ENCODE results near the gene SARS1. TPM values are rescaled to one million over a fixed set of nuclear protein-coding genes. Genes with fewer than 3 reads are reported as not detected.

Gene SARS1
- total and polyA plus RNA-seq, 8 donors: 139 to 189 (median 145) TPM

GRCh38 chr1:109248797-109249629 lies 35.3 kb downstream of the SARS1 start, which contains the start of gene CELSR2:
Gene CELSR2, plus strand, starts transcription at chr1:109249539. Its CDS starts 541 bp downstream, at chr1:109250080.
- ATAC-seq (peak; percentile 90), DNase-seq (peak; percentile 46 to 90 (median 68))
- Histone ChIP-seq H3K4me3 (peak within 1 kb of the TSS; percentile 35 to 47), H3K4me1 (peaks cover 6 to 20% of the 10 kb centered on the region in 2 donors), H3K9me3 (no peaks in the 10 kb centered on the region), H3K27ac (no peak within 1 kb of the TSS), H3K27me3 (peaks cover 0 to 38% of the 10 kb centered on the region in 2 donors), H3K36me3 (no peaks in the 10 kb centered on the region)
- no peak for TF ChIP-seq CTCF (IDR thresholded peaks at IDR 0.05)
- intact Hi-C loops (cut with DNase I): no loop called here

GRCh38 chr1:109249654-109250401 lies 36.1 kb downstream of the SARS1 start:
- peak overlapping the region; percentile 35 to 47 for H3K4me3 ChIP-seq
- peak in 1 of 4 donors; percentile 81 for DNase-seq
- no peak for ATAC-seq
- H3K27ac ChIP-seq: no peak overlapping the region
- TF ChIP-seq CTCF (IDR thresholded peaks at IDR 0.05): no peak
- H3K4me1 ChIP-seq: peaks cover 15 to 29% of the 10 kb centered on the region in 2 donors
- intact Hi-C loops (cut with DNase I): no loop called here
- H3K9me3 ChIP-seq: no peaks in the 10 kb centered on the region
- H3K36me3 ChIP-seq: no peaks in the 10 kb centered on the region
- H3K27me3 ChIP-seq: peaks cover 0 to 36% of the 10 kb centered on the region in 2 donors

DNA sequence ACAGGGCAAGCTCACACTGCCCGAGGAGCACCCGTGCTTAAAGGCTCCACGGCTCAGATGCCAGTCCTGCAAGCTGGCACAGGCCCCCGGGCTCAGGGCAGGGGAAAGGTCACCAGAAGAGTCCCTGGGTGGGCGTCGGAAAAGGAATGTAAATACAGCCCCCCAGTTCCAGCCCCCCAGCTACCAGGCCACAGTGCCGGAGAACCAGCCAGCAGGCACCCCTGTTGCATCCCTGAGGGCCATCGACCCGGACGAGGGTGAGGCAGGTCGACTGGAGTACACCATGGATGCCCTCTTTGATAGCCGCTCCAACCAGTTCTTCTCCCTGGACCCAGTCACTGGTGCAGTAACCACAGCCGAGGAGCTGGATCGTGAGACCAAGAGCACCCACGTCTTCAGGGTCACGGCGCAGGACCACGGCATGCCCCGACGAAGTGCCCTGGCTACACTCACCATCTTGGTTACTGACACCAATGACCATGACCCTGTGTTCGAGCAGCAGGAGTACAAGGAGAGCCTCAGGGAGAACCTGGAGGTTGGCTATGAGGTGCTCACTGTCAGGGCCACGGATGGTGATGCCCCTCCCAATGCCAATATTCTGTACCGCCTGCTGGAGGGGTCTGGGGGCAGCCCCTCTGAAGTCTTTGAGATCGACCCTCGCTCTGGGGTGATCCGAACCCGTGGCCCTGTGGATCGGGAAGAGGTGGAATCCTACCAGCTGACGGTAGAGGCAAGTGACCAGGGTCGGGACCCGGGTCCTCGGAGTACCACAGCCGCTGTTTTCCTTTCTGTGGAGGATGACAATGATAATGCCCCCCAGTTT lies 36.9 kb downstream of the SARS1 start:
- Histone ChIP-seq H3K4me1 (peaks cover 17 to 30% of the 10 kb centered on the region in 2 donors), H3K27me3 (peaks cover 0 to 36% of the 10 kb centered on the region in 2 donors), H3K27ac (no peak overlapping the region), H3K4me3 (peak overlapping the region in 1 of 2 donors; percentile 47), H3K36me3 (no peaks in the 10 kb centered on the region), H3K9me3 (no peaks in the 10 kb centered on the region)
- ATAC-seq (no peak), DNase-seq (peak in 1 of 4 donors; percentile 56)
- no peak for TF ChIP-seq CTCF (IDR thresholded peaks at IDR 0.05)
- intact Hi-C loops (cut with DNase I): no loop called here

- TF ChIP-seq CTCF (IDR thresholded peaks at IDR 0.05): no peak
- intact Hi-C loops (cut with DNase I): no loop called here
These were observed 37.8 kb downstream of the SARS1 start for GRCh38 chr1:109251277-109252166.

More at GRCh38 chr1:109251277-109252166, 37.8 kb downstream of the SARS1 start:
- Histone ChIP-seq H3K27ac (no peak overlapping the region), H3K27me3 (peaks cover 0 to 36% of the 10 kb centered on the region in 2 donors), H3K4me3 (no peak overlapping the region), H3K36me3 (no peaks in the 10 kb centered on the region), H3K9me3 (no peaks in the 10 kb centered on the region), H3K4me1 (peaks cover 17 to 30% of the 10 kb centered on the region in 2 donors)
- DNase-seq (no peak), ATAC-seq (no peak)

Data from left lung (tissue), 10 donors.